Body of pancreas (tissue), 4 donors: ENCODE results near the gene HMOX2. TPM values are rescaled to one million over a fixed set of nuclear protein-coding genes. Genes with fewer than 3 reads are reported as not detected.

Source experiments
- ATAC-seq: fragments of 150-250 bp; one replicate; pipeline ENCODE4 v1.9.1; 2016
- DNase-seq, 4 donors: peaks; one replicate each; pipeline ENCODE4 v3.0.0-alpha.2; 2019
- H3K27ac ChIP-seq, 4 donors: fragments of 200-600 bp; sonication (generic); 1 replicate in 3 of 4; 2 replicates in 1 of 4; pipeline versions ENCODE4 v1.5.1 to v1.6.1; 2016 to 2019; ENCODE audit warnings: mild to moderate bottlenecking in 1 of 4, mixed read lengths in 1 of 4, moderate library complexity in 1 of 4
- H3K27me3 ChIP-seq, 2 donors: fragments of 200-600 bp; sonication (generic); one replicate each; pipeline ENCODE4 v1.6.0; 2016; ENCODE audit warnings: mild to moderate bottlenecking in 1 of 2
- H3K36me3 ChIP-seq, 2 donors: fragments of 200-600 bp; sonication (generic); replicated peaks in 1 of 2; 2 replicates each; pipeline ENCODE4 v1.5.1; 2016; ENCODE audit warnings: low read depth in 2 of 2; ENCODE audit not compliant: insufficient read depth in 1 of 2
- H3K4me1 ChIP-seq: fragments of 200-600 bp; sonication (generic); one replicate; pipeline ENCODE4 v1.6.0; 2016
- H3K4me3 ChIP-seq, 2 donors: fragments of 200-600 bp; sonication (generic); 1 replicate in 1 of 2; 2 replicates in 1 of 2; pipeline ENCODE4 v1.5.1; 2016 to 2019
- H3K9me3 ChIP-seq, 3 donors: fragments of 200-600 bp; sonication (generic); 1 replicate in 2 of 3; 2 replicates in 1 of 3; pipeline ENCODE4 v1.5.1; 2016
- CTCF ChIP-seq, 7 experiments: fragments of 450-650 bp in 4 of 7; fragments of 200-600 bp in 3 of 7; sonication (generic) in 3 of 7; IDR thresholded peaks; one replicate each; pipeline ENCODE4 v1.5.1; 2016 to 2019; ENCODE audit warnings: antibody characterized with exemption in 7 of 7
- POLR2A ChIP-seq, 3 donors: fragments of 450-650 bp; IDR thresholded peaks; one replicate each; pipeline ENCODE4 v1.6.1; 2016; ENCODE audit warnings: antibody characterized with exemption in 3 of 3, mild to moderate bottlenecking in 2 of 3
- WGBS, 2 donors: methylation state at CpG; one replicate each; pipeline ENCODE4 v1.1.5; 2017; 5-methylcytosine and 5-hydroxymethylcytosine counted together
- intact Hi-C: fragments of 100-400 bp; cut with DNase I; formaldehyde crosslinking; loops from one replicate; pipeline ENCODE4 v1.15.1; 2023
- total RNA-seq, 2 donors: library from RNA; depleted of rRNA; stranded (reverse); fragments of >200 nt; gene quantifications; one replicate each; pipeline ENCODE4 v1.1.0, GENCODE V29; 2016

The HMOX2 gene
- total RNA-seq, 2 donors from 2014 or later = 18.4 to 115 TPM

GRCh38 chr16:4442371-4442770 is 33.8 kb upstream of the HMOX2 start:
- H3K36me3 ChIP-seq = peaks cover 41 to 52% of the 10 kb centered on the region in 2 donors
- no peaks in the 10 kb centered on the region for H3K9me3 ChIP-seq
- intact Hi-C loops = no loop called here
- no peak overlapping the region for H3K4me3 ChIP-seq
- DNase-seq (no peak), ATAC-seq (no peak)
- no peak overlapping the region for H3K27ac ChIP-seq
- no peaks in the 10 kb centered on the region for H3K27me3 ChIP-seq
- H3K4me1 ChIP-seq = no peaks in the 10 kb centered on the region
- WGBS, 2 donors = 85 to 93% methylated on average over 3 to 9 of the region's 11 CpGs
- TF ChIP-seq CTCF (IDR thresholded peaks at IDR 0.05) = no peak
- TF ChIP-seq POLR2A (IDR thresholded peaks at IDR 0.05) = no peak

- ATAC-seq = no peak
- H3K9me3 ChIP-seq = no peaks in the 10 kb centered on the region
- H3K4me3 ChIP-seq = no peak overlapping the region
- no peaks in the 10 kb centered on the region for H3K27me3 ChIP-seq
- H3K27ac ChIP-seq = no peak overlapping the region
- intact Hi-C loops = no loop called here
- H3K36me3 ChIP-seq = peaks cover 43 to 49% of the 10 kb centered on the region in 2 donors
- no peak for TF ChIP-seq CTCF (IDR thresholded peaks at IDR 0.05)
- no peak for TF ChIP-seq POLR2A (IDR thresholded peaks at IDR 0.05)
- no peaks in the 10 kb centered on the region for H3K4me1 ChIP-seq
- DNase-seq = no peak
- WGBS, 2 donors = 56 to 73% methylated on average over 5 of the region's 5 CpGs
Measured at GRCh38 chr16:4443271-4443670, 32.9 kb upstream of the HMOX2 start.

- WGBS, 2 donors = 85 to 87% methylated on average over 3 to 4 of the region's 4 CpGs
- Histone ChIP-seq H3K36me3 (peaks cover 43 to 50% of the 10 kb centered on the region in 2 donors), H3K9me3 (no peaks in the 10 kb centered on the region), H3K4me3 (no peak overlapping the region), H3K27me3 (no peaks in the 10 kb centered on the region), H3K4me1 (no peaks in the 10 kb centered on the region), H3K27ac (no peak overlapping the region)
- no peak for TF ChIP-seq CTCF (IDR thresholded peaks at IDR 0.05)
- TF ChIP-seq POLR2A (IDR thresholded peaks at IDR 0.05) = no peak
- ATAC-seq (no peak), DNase-seq (no peak)
- intact Hi-C loops = no loop called here
Measured at GRCh38 chr16:4443986-4444385, 32.2 kb upstream of the HMOX2 start.

GRCh38 chr16:4450430-4450829 is 25.8 kb upstream of the HMOX2 start:
- Histone ChIP-seq H3K36me3 (peaks cover 15 to 28% of the 10 kb centered on the region in 2 donors), H3K4me1 (no peaks in the 10 kb centered on the region), H3K4me3 (no peak overlapping the region), H3K27me3 (no peaks in the 10 kb centered on the region), H3K9me3 (no peaks in the 10 kb centered on the region), H3K27ac (no peak overlapping the region)
- TF ChIP-seq POLR2A (IDR thresholded peaks at IDR 0.05) (no peak), CTCF (IDR thresholded peaks at IDR 0.05) (no peak)
- DNase-seq = no peak
- no peak for ATAC-seq
- 94 to 95% methylated on average over 13 to 14 of the region's 14 CpGs for whole genome bisulfite sequencing, 2 donors
- intact Hi-C loops = no loop called here

GRCh38 chr16:4450931-4451519 is 25.2 kb upstream of the HMOX2 start:
- Histone ChIP-seq H3K27me3 (no peaks in the 10 kb centered on the region), H3K4me1 (no peaks in the 10 kb centered on the region), H3K36me3 (peaks cover 20 to 23% of the 10 kb centered on the region in 2 donors), H3K4me3 (no peak overlapping the region), H3K9me3 (no peaks in the 10 kb centered on the region), H3K27ac (no peak overlapping the region)
- TF ChIP-seq POLR2A (IDR thresholded peaks at IDR 0.05) (no peak), CTCF (IDR thresholded peaks at IDR 0.05) (no peak)
- ATAC-seq = no peak
- intact Hi-C loops = no loop called here
- 89 to 93% methylated on average over 6 to 14 of the region's 14 CpGs for WGBS, 2 donors
- DNase-seq = no peak
